Activated CD4-positive, CD25-positive, alpha-beta regulatory T cell treated with anti-CD3 and anti-CD28 coated beads, Interleukin-2, amount 50 U/mL, for 72 hours (primary cell): ENCODE data around the gene PEX10.

ENCODE experiments used
- DNase-seq: peaks from one replicate; pipeline ENCODE4 v3.0.0; 2021

PEX10 gene

GRCh38 chr1:2384941-2385481 is 27.4 kb downstream of the PEX10 start:
- DNase-seq: peak; percentile 24

- DNase-seq: peak; percentile 25
These were observed 28.1 kb downstream of the PEX10 start for GRCh38 chr1:2384130-2384860.

- no peak for DNase-seq
These were observed 28.8 kb downstream of the PEX10 start for GRCh38 chr1:2383576-2383975.

GRCh38 chr1:2382621-2383361 is 29.6 kb downstream of the PEX10 start:
- peak; percentile 47 for DNase-seq

- peak; percentile 79 for DNase-seq
These were observed 30.4 kb downstream of the PEX10 start for GRCh38 chr1:2381741-2382620.

- DNase-seq: no peak
These were observed 31.4 kb downstream of the PEX10 start for GRCh38 chr1:2380816-2381591.

- DNase-seq: no peak
These were observed 32.5 kb downstream of the PEX10 start for GRCh38 chr1:2379733-2380404.

- DNase-seq: no peak
These were observed 33.2 kb downstream of the PEX10 start for GRCh38 chr1:2378956-2379732.

- DNase-seq: no peak
These were observed 33.9 kb downstream of the PEX10 start for GRCh38 chr1:2378441-2378851.

GRCh38 chr1:2377751-2378440 is 34.5 kb downstream of the PEX10 start:
- DNase-seq: no peak

- DNase-seq: no peak
These were observed 35.3 kb downstream of the PEX10 start for GRCh38 chr1:2376931-2377672.

GRCh38 chr1:2376261-2376741 is 36.1 kb downstream of the PEX10 start:
- no peak for DNase-seq

GRCh38 chr1:2375923-2376260 is 36.5 kb downstream of the PEX10 start:
- no peak for DNase-seq

GRCh38 chr1:2375246-2375922 is 37.0 kb downstream of the PEX10 start:
- DNase-seq: no peak

- no peak for DNase-seq
These were observed 37.9 kb downstream of the PEX10 start for GRCh38 chr1:2374252-2375155.

- no peak for DNase-seq
These were observed 38.7 kb downstream of the PEX10 start for GRCh38 chr1:2373551-2374251.
